K562 (cell line): ENCODE results near the gene MAD1L1. TPM values are rescaled to one million over a fixed set of nuclear protein-coding genes. Genes with fewer than 3 reads are reported as not detected.
"Not testable (repeated sequence)": the region's sequence is repeated elsewhere in the genome, so short reads cannot be mapped to it uniquely, and the experiment has no call there.

Experiments used
- ATAC-seq: fragments of 200-7000 bp; cut with Tn5 transposase; 3 replicates; pipeline ENCODE4 v1.9.1; 2020; ENCODE audit warnings: moderate library complexity
- BruUV-seq: library from RNA; stranded (reverse); fragments of 400-500 nt; replicated peaks from 2 replicates; lab custom pipeline; 2021; lab: Mats Ljungman, UMichigan
- CTCF ChIA-PET: fragments of 300-600 bp; formaldehyde crosslinking; extraction: SDS; loops from one replicate; lab custom pipeline; 2021; ENCODE audit warnings: low intra/inter-chr PET ratio; lab: Yijun Ruan, JAX
- POLR2A ChIA-PET: fragments of 300-600, 350-650 bp; sonication (Branson Sonifier 250); formaldehyde crosslinking; extraction: SDS; loops from one replicate; lab custom pipeline; 2021; ENCODE audit warnings: antibody characterized with exemption, inconsistent platforms; lab: Yijun Ruan, JAX
- DNase-seq, 4 experiments: peaks; one replicate each; pipeline versions ENCODE4 v3.0.0 to v3.0.0-alpha.2; 2011 to 2018; ENCODE audit warnings: low spot score in 3 of 4, mixed read lengths in 3 of 4; ENCODE audit errors: extremely low read depth in 1 of 4
- FAIRE-seq: peaks from 2 replicates; lab custom pipeline; 2011; peaks lifted over from hg19 to GRCh38; lab: Jason Lieb, UNC
- H2AFZ ChIP-seq: 2 replicates; pipeline ENCODE4 v1.6.0; 2011; ENCODE audit warnings: low read depth, low read length, control low read depth, inconsistent platforms
- H3K27ac ChIP-seq: fragments of 200-600 bp; 3 replicates; pipeline ENCODE4 v1.8.0; 2011; ENCODE audit warnings: low read depth, mild to moderate bottlenecking, control low read depth, inconsistent platforms, low read length, moderate library complexity, mixed read lengths; ENCODE audit errors: extremely low read depth
- H3K27me3 ChIP-seq, 2 experiments: fragments of 300-600 bp in 1 of 2; 2 replicates in 1 of 2; 3 replicates in 1 of 2; pipeline versions ENCODE4 v1.6.0 to v1.8.0; 2011; ENCODE audit warnings: inconsistent platforms in 2 of 2, low read length in 2 of 2, mild to moderate bottlenecking in 1 of 2, mixed read lengths in 1 of 2, moderate library complexity in 1 of 2; ENCODE audit not compliant: control insufficient read depth in 2 of 2, insufficient read depth in 2 of 2
- H3K36me3 ChIP-seq: fragments of 300-600 bp; 3 replicates; pipeline ENCODE4 v1.8.0; 2011; ENCODE audit warnings: mild to moderate bottlenecking, low read length, inconsistent platforms; ENCODE audit not compliant: control insufficient read depth, insufficient read depth
- H3K4me1 ChIP-seq, 2 experiments: fragments of 200-600 bp in 1 of 2; replicated peaks in 1 of 2; 2 replicates in 1 of 2; 3 replicates in 1 of 2; pipeline versions ENCODE4 v1.5.1 to v1.8.0; 2011; ENCODE audit warnings: inconsistent platforms in 2 of 2, low read length in 2 of 2, mild to moderate bottlenecking in 1 of 2, mixed read lengths in 1 of 2, moderate library complexity in 1 of 2; ENCODE audit not compliant: control insufficient read depth in 2 of 2, insufficient read depth in 2 of 2
- H3K4me2 ChIP-seq: 2 replicates; pipeline ENCODE4 v1.6.1; 2011; ENCODE audit warnings: low read length, control low read depth, inconsistent platforms, mixed read lengths; ENCODE audit not compliant: insufficient read depth
- H3K4me3 ChIP-seq: fragments of 200-600 bp; sonication (generic), shearing (Covaris generic); 2 replicates; pipeline ENCODE4 v1.5.1; 2016; ENCODE audit warnings: control low read depth, inconsistent platforms
- H3K79me2 ChIP-seq: fragments of 200-600 bp; 3 replicates; pipeline ENCODE4 v1.8.0; 2011; ENCODE audit warnings: low read length, inconsistent platforms; ENCODE audit not compliant: control insufficient read depth, insufficient read depth
- H3K9ac ChIP-seq, 2 experiments: 2 replicates each; pipeline versions ENCODE4 v1.6.0 to v1.6.1; 2011; ENCODE audit warnings: low read depth in 2 of 2, low read length in 2 of 2, control low read depth in 1 of 2, inconsistent platforms in 1 of 2, mild to moderate bottlenecking in 1 of 2, mixed read lengths in 1 of 2; ENCODE audit not compliant: insufficient read depth in 1 of 2
- H3K9me1 ChIP-seq: one replicate; pipeline ENCODE4 v1.6.0; 2011; ENCODE audit warnings: inconsistent platforms, mild to moderate bottlenecking, low read length, moderate library complexity; ENCODE audit not compliant: control insufficient read depth, insufficient read depth
- H3K9me3 ChIP-seq: replicated peaks from 2 replicates; pipeline ENCODE4 v1.5.1; 2011; ENCODE audit warnings: low read depth, low read length, inconsistent platforms; ENCODE audit not compliant: control insufficient read depth, insufficient read depth
- H4K20me1 ChIP-seq: replicated peaks from 2 replicates; pipeline ENCODE4 v1.6.1; 2011; ENCODE audit warnings: low read length, inconsistent platforms, mixed read lengths; ENCODE audit not compliant: control insufficient read depth, insufficient read depth
- CEBPG ChIP-seq, 3 experiments: fragments of 200-800 bp in 1 of 3; sonication (Bioruptor generic) in 1 of 3; sonication (generic) in 1 of 3; formaldehyde crosslinking in 1 of 3; IDR thresholded peaks in 2 of 3; conservative IDR thresholded peaks in 1 of 3; 2 replicates each; pipeline versions ENCODE4 v1.6.1 to v1.8.0; 2016 to 2022; ENCODE audit warnings: missing compliant biosample characterization in 2 of 3, missing genetic modification characterization in 2 of 3, mild to moderate bottlenecking in 1 of 3, missing genetic modification reagents in 1 of 3
- POLR2G ChIP-seq: fragments of 200-400 bp; formaldehyde crosslinking; IDR thresholded peaks from 2 replicates; pipeline ENCODE4 v1.6.1; 2017; ENCODE audit warnings: low read depth, mild to moderate bottlenecking, antibody characterized with exemption, low read length, moderate library complexity
- RBFOX2 ChIP-seq: fragments of 200-400 bp; formaldehyde crosslinking; IDR thresholded peaks from 2 replicates; pipeline ENCODE4 v1.6.1; 2017; ENCODE audit warnings: low read depth, mild to moderate bottlenecking, low read length, moderate library complexity
- RBM22 ChIP-seq: fragments of 200-400 bp; formaldehyde crosslinking; IDR thresholded peaks from 2 replicates; pipeline ENCODE4 v1.6.1; 2018; ENCODE audit warnings: low read length, low read depth; ENCODE audit not compliant: poor library complexity, severe bottlenecking
- ZFP36 ChIP-seq: fragments of 150-350 bp; IDR thresholded peaks from 2 replicates; pipeline ENCODE4 v1.6.1; 2018; ENCODE audit warnings: low read length, low read depth; ENCODE audit not compliant: partially characterized antibody
- WGBS: fragments of 100-300 bp; shearing (Covaris generic); methylation state at CpG from one replicate; pipeline ENCODE4 v1.1.6; 2016; ENCODE audit warnings: low coverage, mixed read lengths; ENCODE audit not compliant: insufficient coverage; ENCODE audit errors: missing lambda C conversion rate; 5-methylcytosine and 5-hydroxymethylcytosine counted together
- in situ Hi-C: fragments of 300-500 bp; cut with MboI; formaldehyde crosslinking; loops from 4 replicates; pipeline ENCODE4 v1.15.0; 2018; ENCODE audit warnings: inconsistent platforms, mixed read lengths
- intact Hi-C: fragments of 100-400 bp; cut with micrococcal nuclease; formaldehyde crosslinking; loops from 2 replicates; pipeline ENCODE4 v1.14.2; 2022
- polyA plus RNA-seq, 8 experiments: library from polyadenylated mRNA; depleted of rRNA in 4 of 8; stranded (reverse) in 5 of 8; unstranded in 3 of 8; fragments of >200 nt; fragmentation: Nextera tagmentation in 2 of 8; fragmentation: Illumina TruSeq in 1 of 8; extraction: Ambion mirVana in 2 of 8; extraction: Trizol in 1 of 8; gene quantifications; 2 replicates each; pipeline versions ENCODE4 v1.2.1 to v1.2.3, GENCODE V29; 2011 to 2014; ENCODE audit warnings: inconsistent platforms in 1 of 8, missing spikeins in 1 of 8
- total RNA-seq, 7 experiments: library from RNA; depleted of rRNA in 6 of 7; stranded (reverse); fragments of >200 nt in 6 of 7; fragmentation: Illumina TruSeq in 2 of 7; extraction: Trizol in 2 of 7; gene quantifications; 2 replicates each; pipeline versions ENCODE4 v1.2.1 to v1.2.3, GENCODE V29; 2011 to 2021; ENCODE audit warnings: low replicate concordance in 1 of 7

MAD1L1 gene
- total and polyA plus RNA-seq, 9 of the 15 experiments (the other 6 are each of a cell fraction or from before 2014, with no cell fraction given), result 1.7 to 89.7 (median 18.0) TPM

GRCh38 chr7:1825897-1826741 lies 406.6 kb downstream of the MAD1L1 start:
- ChIA-PET POLR2A (interaction anchor here (0.6 kb wide), 1 partner anchor 14 kb away, joined by 3 read pairs; no protein-coding TSS in a partner anchor), CTCF (no interaction called here)
- intact Hi-C loops (no loop called here), in situ Hi-C loops (no loop called here)
- no TSS peak for BruUV-seq
- H3K4me3 ChIP-seq, result no peak overlapping the region
- H3K27me3 ChIP-seq, result no peaks in the 10 kb centered on the region
- H3K9ac ChIP-seq, result no peak overlapping the region
- no peaks in the 10 kb centered on the region for H3K9me3 ChIP-seq
- no peak overlapping the region for H3K27ac ChIP-seq
- H3K9me1 ChIP-seq, result no peaks in the 10 kb centered on the region
- no peaks in the 10 kb centered on the region for H3K79me2 ChIP-seq
- DNase-seq (no peak), ATAC-seq (no peak), FAIRE-seq (no peak)
- no peaks in the 10 kb centered on the region for H4K20me1 ChIP-seq
- no peaks in the 10 kb centered on the region for H3K36me3 ChIP-seq
- H2AFZ ChIP-seq, result no peak overlapping the region
- WGBS, result 86% methylated on average over 34 of the region's 45 CpGs
- H3K4me2 ChIP-seq, result no peak overlapping the region
- TF ChIP-seq RBM22, result peak; percentile 67
- 0 out of 2 replicates have a peak, but pooled peaks have one; percentile 16 for TF ChIP-seq RBFOX2
- peak; percentile 50; the same call in 1 of the 2 replicates for TF ChIP-seq POLR2G
- TF ChIP-seq CEBPG (CRISPR knock-in tag; IDR thresholded peaks at IDR 0.05), result no peak
- no peak for TF ChIP-seq CEBPG (tag; conservative IDR thresholded peaks at IDR 0.05 in 1 of 2, IDR thresholded peaks at IDR 0.05 in 1 of 2)
- TF ChIP-seq ZFP36, result peak; percentile 45
- H3K4me1 ChIP-seq, result peaks cover 0 to 15% of the 10 kb centered on the region in 2 experiments; a peak in 2 of 5 replicates

- ATAC-seq, H3K9ac ChIP-seq, BruUV-seq, POLR2A ChIA-PET, FAIRE-seq, H3K4me2 ChIP-seq, in situ Hi-C loops, H3K36me3 ChIP-seq, H3K9me3 ChIP-seq, intact Hi-C loops, H3K79me2 ChIP-seq, H2AFZ ChIP-seq, H3K27me3 ChIP-seq, H4K20me1 ChIP-seq, DNase-seq, H3K27ac ChIP-seq, H3K9me1 ChIP-seq, CTCF ChIA-PET, H3K4me3 ChIP-seq: not testable (repeated sequence)
- WGBS, result 83% methylated on average over 2 of the region's 4 CpGs
- H3K4me1 ChIP-seq, result peaks cover 0 to 15% of the 10 kb centered on the region in 2 experiments; a peak in 2 of 5 replicates
Measured at GRCh38 chr7:1825647-1825896, 407.2 kb downstream of the MAD1L1 start.

- H3K4me1 ChIP-seq, result peaks cover 0 to 15% of the 10 kb centered on the region in 2 experiments; a peak in 2 of 5 replicates
- H3K36me3 ChIP-seq, H4K20me1 ChIP-seq, H3K27me3 ChIP-seq, FAIRE-seq, intact Hi-C loops, in situ Hi-C loops, CTCF ChIA-PET, ATAC-seq, H3K9ac ChIP-seq, H3K27ac ChIP-seq, DNase-seq, H3K4me3 ChIP-seq, H3K79me2 ChIP-seq, POLR2A ChIA-PET, H3K9me3 ChIP-seq, H3K9me1 ChIP-seq, BruUV-seq, H2AFZ ChIP-seq, H3K4me2 ChIP-seq: not testable (repeated sequence)
- 83% methylated on average over 20 of the region's 28 CpGs for WGBS
Measured at GRCh38 chr7:1824882-1825646, 407.7 kb downstream of the MAD1L1 start.
